ENCODE data around the gene CRY1.
"Not testable (repeated sequence)": the region's sequence is repeated elsewhere in the genome, so short reads cannot be mapped to it uniquely, and the experiment has no call there.

The CRY1 gene

DNA sequence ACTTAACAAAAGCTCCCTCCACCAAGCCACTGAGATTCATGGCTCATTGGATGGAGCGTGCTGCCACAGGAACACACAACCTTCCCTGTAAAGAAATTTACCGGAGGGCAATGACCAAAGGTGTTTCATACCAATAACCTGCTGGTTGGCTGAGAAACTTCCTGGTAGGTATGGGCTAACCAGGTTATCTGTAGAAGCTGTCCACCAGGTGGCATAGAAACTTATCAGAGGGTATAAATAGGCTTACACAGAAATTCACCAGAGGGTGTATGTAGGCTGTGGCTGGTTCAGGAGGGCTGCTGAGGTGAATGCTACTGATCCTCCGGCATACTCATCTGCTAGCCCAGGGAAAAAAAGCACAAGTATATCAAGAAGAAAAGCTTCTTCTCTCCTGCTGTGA is 79.3 kb downstream of the CRY1 start:
- 90 to 94% methylated on average over 3 of the region's 3 CpGs for WGBS, 2 experiments
- Histone ChIP-seq H3K4me3 (ENCODE audit: insufficient read depth, low read depth, low read length) (no peak overlapping the region), H3K27me3 (ENCODE audit: control insufficient read depth, insufficient read depth, low read length, poor library complexity, severe bottlenecking) (no peaks in the 10 kb centered on the region), H3K9me3 (ENCODE audit: control insufficient read depth, low read length) (no peaks in the 10 kb centered on the region), H3K36me3 (ENCODE audit: control insufficient read depth, insufficient read depth, low read length) (no peaks in the 10 kb centered on the region), H3K27ac (ENCODE audit: insufficient read depth, low read depth, low read length, poor library complexity, severe bottlenecking) (no peak overlapping the region), H3K4me1 (ENCODE audit: control insufficient read depth, insufficient read depth, low read length) (no peaks in the 10 kb centered on the region)

DNA sequence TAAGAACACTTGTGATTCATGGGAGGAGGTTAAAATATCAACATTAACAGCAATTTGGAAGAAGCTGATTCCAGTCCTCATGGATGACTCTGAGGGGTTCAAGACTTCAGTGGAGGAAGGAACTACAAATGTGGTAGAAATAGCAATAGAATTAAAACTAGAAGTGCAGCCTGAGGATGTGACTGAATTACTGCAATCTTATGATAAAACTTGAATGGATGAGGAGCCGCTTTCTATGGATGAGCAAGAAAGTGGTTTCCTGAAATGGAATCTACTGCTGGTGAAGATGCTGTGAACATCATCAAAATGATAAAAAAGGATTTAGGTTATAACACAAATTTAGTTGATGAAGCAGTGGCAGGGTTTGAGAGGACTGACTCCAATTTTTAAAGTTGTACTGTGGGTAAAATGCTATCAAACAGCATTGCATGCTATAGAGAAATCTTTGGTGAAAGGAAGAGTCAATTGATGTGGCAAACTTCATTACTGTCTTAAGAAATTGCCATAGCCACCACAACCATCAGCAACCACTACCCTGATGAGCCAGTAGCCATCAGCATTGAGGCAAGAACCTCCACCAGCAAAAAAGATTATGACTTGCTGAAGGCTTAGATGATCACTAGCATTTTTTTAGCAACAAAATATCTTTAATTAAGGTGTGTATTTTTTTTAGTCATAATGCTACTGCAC is 80.5 kb downstream of the CRY1 start:
- Histone ChIP-seq H3K4me1 (ENCODE audit: control insufficient read depth, insufficient read depth, low read length) (no peaks in the 10 kb centered on the region), H3K4me3 (ENCODE audit: insufficient read depth, low read depth, low read length) (no peak overlapping the region), H3K9me3 (ENCODE audit: control insufficient read depth, low read length) (no peaks in the 10 kb centered on the region), H3K36me3 (ENCODE audit: control insufficient read depth, insufficient read depth, low read length) (no peaks in the 10 kb centered on the region), H3K27me3 (ENCODE audit: control insufficient read depth, insufficient read depth, low read length, poor library complexity, severe bottlenecking) (no peaks in the 10 kb centered on the region), H3K27ac (ENCODE audit: insufficient read depth, low read depth, low read length, poor library complexity, severe bottlenecking) (no peak overlapping the region)
- 92 to 97% methylated on average over 1 of the region's 1 CpG for WGBS, 2 experiments

- H3K4me1 ChIP-seq (ENCODE audit: control insufficient read depth, insufficient read depth, low read length), result no peaks in the 10 kb centered on the region
- H3K4me3 ChIP-seq (ENCODE audit: insufficient read depth, low read depth, low read length), result no peak overlapping the region
- no peaks in the 10 kb centered on the region for H3K36me3 ChIP-seq (ENCODE audit: control insufficient read depth, insufficient read depth, low read length)
- no peaks in the 10 kb centered on the region for H3K9me3 ChIP-seq (ENCODE audit: control insufficient read depth, low read length)
- no peak overlapping the region for H3K27ac ChIP-seq (ENCODE audit: insufficient read depth, low read depth, low read length, poor library complexity, severe bottlenecking)
- no peaks in the 10 kb centered on the region for H3K27me3 ChIP-seq (ENCODE audit: control insufficient read depth, insufficient read depth, low read length, poor library complexity, severe bottlenecking)
- WGBS, 2 experiments, result 98 to 100% methylated on average over 1 to 2 of the region's 2 CpGs
These were observed 81.8 kb downstream of the CRY1 start for GRCh38 chr12:107011519-107011918.

DNA sequence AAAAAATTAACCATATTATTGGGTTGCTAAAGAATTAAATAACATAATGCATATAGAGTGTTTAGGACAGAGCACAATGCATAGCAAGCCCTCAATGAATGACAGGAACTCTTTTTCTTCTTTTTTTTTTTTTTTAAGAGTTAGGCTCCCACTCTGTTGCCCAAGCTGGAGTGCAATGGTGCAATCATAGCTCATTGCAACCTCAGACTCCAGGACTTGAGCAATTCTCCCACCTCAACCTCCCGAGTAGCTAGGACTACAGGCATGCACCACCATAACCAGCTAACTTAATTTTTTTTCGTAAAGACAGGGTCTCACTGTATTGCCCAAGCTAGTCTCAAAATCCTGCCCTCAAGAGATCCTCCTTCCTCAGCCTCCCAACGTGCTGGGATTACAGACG is 85.9 kb downstream of the CRY1 start:
- no peaks in the 10 kb centered on the region for H3K4me1 ChIP-seq (ENCODE audit: control insufficient read depth, insufficient read depth, low read length)
- H3K27me3 ChIP-seq (ENCODE audit: control insufficient read depth, insufficient read depth, low read length, poor library complexity, severe bottlenecking), result no peaks in the 10 kb centered on the region
- no peak overlapping the region for H3K4me3 ChIP-seq (ENCODE audit: insufficient read depth, low read depth, low read length)
- no peak overlapping the region for H3K27ac ChIP-seq (ENCODE audit: insufficient read depth, low read depth, low read length, poor library complexity, severe bottlenecking)
- 95 to 97% methylated on average over 4 of the region's 4 CpGs for WGBS, 2 experiments
- H3K36me3 ChIP-seq (ENCODE audit: control insufficient read depth, insufficient read depth, low read length), result no peaks in the 10 kb centered on the region
- no peaks in the 10 kb centered on the region for H3K9me3 ChIP-seq (ENCODE audit: control insufficient read depth, low read length)

GRCh38 chr12:107002665-107003064 is 90.7 kb downstream of the CRY1 start:
- H3K4me3 ChIP-seq (ENCODE audit: insufficient read depth, low read depth, low read length); H3K4me1 ChIP-seq (ENCODE audit: control insufficient read depth, insufficient read depth, low read length); H3K9me3 ChIP-seq (ENCODE audit: control insufficient read depth, low read length); H3K27ac ChIP-seq (ENCODE audit: insufficient read depth, low read depth, low read length, poor library complexity, severe bottlenecking); H3K27me3 ChIP-seq (ENCODE audit: control insufficient read depth, insufficient read depth, low read length, poor library complexity, severe bottlenecking); H3K36me3 ChIP-seq (ENCODE audit: control insufficient read depth, insufficient read depth, low read length): not testable (repeated sequence)
- WGBS, 2 experiments, result 90 to 97% methylated on average over 3 to 4 of the region's 4 CpGs

DNA sequence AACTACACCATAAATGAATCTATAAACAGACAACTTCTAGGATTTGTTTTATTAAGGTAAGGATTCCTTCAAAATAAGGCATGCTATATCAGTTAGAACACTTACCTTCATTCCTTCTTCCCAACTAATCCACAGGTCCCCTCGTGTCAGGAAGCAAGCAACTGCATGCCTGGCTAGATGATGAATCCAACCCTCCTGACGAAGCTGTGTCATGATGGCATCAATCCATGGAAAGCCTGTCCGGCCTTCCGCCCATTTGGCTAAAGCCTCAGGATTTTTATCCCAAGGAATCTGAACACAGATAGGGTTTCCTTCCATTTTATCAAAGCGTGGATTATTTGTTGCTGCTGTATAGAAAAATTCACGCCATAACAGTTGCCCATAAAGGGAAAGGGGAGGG is 93.9 kb downstream of the CRY1 start:
- H3K36me3 ChIP-seq (ENCODE audit: control insufficient read depth, insufficient read depth, low read length), result peaks cover 5% of the 10 kb centered on the region
- no peaks in the 10 kb centered on the region for H3K4me1 ChIP-seq (ENCODE audit: control insufficient read depth, insufficient read depth, low read length)
- no peaks in the 10 kb centered on the region for H3K27me3 ChIP-seq (ENCODE audit: control insufficient read depth, insufficient read depth, low read length, poor library complexity, severe bottlenecking)
- no peak overlapping the region for H3K27ac ChIP-seq (ENCODE audit: insufficient read depth, low read depth, low read length, poor library complexity, severe bottlenecking)
- H3K4me3 ChIP-seq (ENCODE audit: insufficient read depth, low read depth, low read length), result no peak overlapping the region
- no peaks in the 10 kb centered on the region for H3K9me3 ChIP-seq (ENCODE audit: control insufficient read depth, low read length)
- WGBS, 2 experiments, result 96 to 97% methylated on average over 6 of the region's 6 CpGs

- H3K4me1 ChIP-seq (ENCODE audit: control insufficient read depth, insufficient read depth, low read length), result no peaks in the 10 kb centered on the region
- H3K27me3 ChIP-seq (ENCODE audit: control insufficient read depth, insufficient read depth, low read length, poor library complexity, severe bottlenecking), result no peaks in the 10 kb centered on the region
- H3K4me3 ChIP-seq (ENCODE audit: insufficient read depth, low read depth, low read length), result no peak overlapping the region
- no peak overlapping the region for H3K27ac ChIP-seq (ENCODE audit: insufficient read depth, low read depth, low read length, poor library complexity, severe bottlenecking)
- 93 to 96% methylated on average over 1 of the region's 1 CpG for WGBS, 2 experiments
- no peaks in the 10 kb centered on the region for H3K9me3 ChIP-seq (ENCODE audit: control insufficient read depth, low read length)
- peaks cover 5% of the 10 kb centered on the region for H3K36me3 ChIP-seq (ENCODE audit: control insufficient read depth, insufficient read depth, low read length)
These were observed 95.4 kb downstream of the CRY1 start for GRCh38 chr12:106997916-106998315.

GRCh38 chr12:106996102-106996501 is 97.2 kb downstream of the CRY1 start:
- H3K4me1 ChIP-seq (ENCODE audit: control insufficient read depth, insufficient read depth, low read length); H3K9me3 ChIP-seq (ENCODE audit: control insufficient read depth, low read length); H3K27me3 ChIP-seq (ENCODE audit: control insufficient read depth, insufficient read depth, low read length, poor library complexity, severe bottlenecking); H3K27ac ChIP-seq (ENCODE audit: insufficient read depth, low read depth, low read length, poor library complexity, severe bottlenecking); H3K36me3 ChIP-seq (ENCODE audit: control insufficient read depth, insufficient read depth, low read length); H3K4me3 ChIP-seq (ENCODE audit: insufficient read depth, low read depth, low read length): not testable (repeated sequence)
- WGBS, 2 experiments, result 84 to 94% methylated on average over 5 of the region's 5 CpGs

DNA sequence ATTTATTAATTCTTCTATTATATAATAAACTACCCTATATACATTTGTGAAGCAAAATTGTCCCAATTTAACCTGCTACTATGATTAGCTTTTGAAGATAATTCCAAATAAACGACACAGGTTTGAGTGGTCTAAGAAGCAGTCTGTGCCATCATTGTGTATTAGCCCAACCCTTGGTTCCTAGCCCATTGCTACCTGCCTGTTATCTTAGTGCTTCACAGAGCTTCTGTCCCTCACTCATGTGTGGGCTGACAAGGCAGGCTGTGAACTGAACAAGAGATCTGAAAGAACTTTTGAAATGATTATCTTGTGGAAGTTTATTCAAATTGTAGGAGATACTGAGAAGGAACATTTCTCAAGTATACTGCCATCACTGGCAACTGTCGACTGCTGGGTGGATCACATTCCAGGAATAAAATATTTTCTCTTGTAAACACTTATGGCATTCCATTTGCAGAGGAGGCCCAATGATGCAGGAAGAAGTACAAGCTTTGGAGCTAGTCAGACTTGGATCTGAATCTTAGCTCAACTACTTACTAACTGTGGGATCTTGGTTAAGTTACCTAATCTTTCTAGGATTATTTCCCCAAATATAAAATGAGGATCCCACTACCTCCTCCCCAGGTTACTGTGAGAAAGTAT is 98.6 kb downstream of the CRY1 start:
- no peak overlapping the region for H3K27ac ChIP-seq (ENCODE audit: insufficient read depth, low read depth, low read length, poor library complexity, severe bottlenecking)

DNA sequence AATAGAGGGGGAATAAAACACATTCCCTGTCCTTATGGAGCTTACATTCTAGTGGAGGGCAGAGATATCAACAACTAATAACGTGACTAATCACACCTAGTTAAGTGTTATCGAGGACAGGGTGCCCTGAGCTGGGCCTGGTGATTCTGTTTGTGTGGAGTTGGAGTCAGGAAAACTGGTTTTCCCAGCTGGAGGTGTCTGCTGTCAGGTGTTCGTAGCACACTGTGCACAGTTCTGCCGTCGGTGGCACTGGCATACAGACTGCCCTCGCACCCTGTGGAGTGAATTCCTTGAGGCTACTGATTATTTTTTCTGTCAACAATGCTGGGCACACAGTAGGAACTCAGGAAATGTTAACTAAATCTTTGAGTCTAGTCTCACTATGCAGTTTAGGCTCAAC is 105.5 kb downstream of the CRY1 start:
- H3K9me3 ChIP-seq (ENCODE audit: control insufficient read depth, low read length), result no peaks in the 10 kb centered on the region
- H3K27me3 ChIP-seq (ENCODE audit: control insufficient read depth, insufficient read depth, low read length, poor library complexity, severe bottlenecking), result no peaks in the 10 kb centered on the region
- H3K36me3 ChIP-seq (ENCODE audit: control insufficient read depth, insufficient read depth, low read length), result no peaks in the 10 kb centered on the region
- no peak overlapping the region for H3K27ac ChIP-seq (ENCODE audit: insufficient read depth, low read depth, low read length, poor library complexity, severe bottlenecking)
- H3K4me1 ChIP-seq (ENCODE audit: control insufficient read depth, insufficient read depth, low read length), result peaks cover 9% of the 10 kb centered on the region
- H3K4me3 ChIP-seq (ENCODE audit: insufficient read depth, low read depth, low read length), result no peak overlapping the region
- WGBS, 2 experiments, result 70 to 79% methylated on average over 6 of the region's 6 CpGs

More for the DNA sequence above, 98.6 kb downstream of the CRY1 start:
- Histone ChIP-seq H3K4me1 (ENCODE audit: control insufficient read depth, insufficient read depth, low read length) (no peaks in the 10 kb centered on the region), H3K9me3 (ENCODE audit: control insufficient read depth, low read length) (no peaks in the 10 kb centered on the region), H3K36me3 (ENCODE audit: control insufficient read depth, insufficient read depth, low read length) (peaks cover 5% of the 10 kb centered on the region), H3K27me3 (ENCODE audit: control insufficient read depth, insufficient read depth, low read length, poor library complexity, severe bottlenecking) (no peaks in the 10 kb centered on the region), H3K4me3 (ENCODE audit: insufficient read depth, low read depth, low read length) (no peak overlapping the region)
- 90 to 96% methylated on average over 2 of the region's 2 CpGs for WGBS, 2 experiments

Data from ectodermal cell (in vitro differentiated cells).